Vagina (tissue), 2 donors: Measurements from ENCODE around the gene GATAD2A.

Experiments used
- POLR2A ChIP-seq, 2 donors: fragments of 450-650 bp; IDR thresholded peaks; one replicate each; pipeline ENCODE4 v1.6.1; 2017; ENCODE audit warnings: antibody characterized with exemption in 2 of 2, mild to moderate bottlenecking in 2 of 2, moderate library complexity in 2 of 2
- TF ChIP-seq, protein P1 (sequence below), 3 experiments: fragments of 450-650 bp in 2 of 3; fragments of 200-600 bp in 1 of 3; sonication (generic) in 1 of 3; IDR thresholded peaks; one replicate each; pipeline ENCODE4 v1.5.1; 2017 to 2019; ENCODE audit warnings: antibody characterized with exemption in 3 of 3, mild to moderate bottlenecking in 2 of 3, moderate library complexity in 2 of 3

DNA sequence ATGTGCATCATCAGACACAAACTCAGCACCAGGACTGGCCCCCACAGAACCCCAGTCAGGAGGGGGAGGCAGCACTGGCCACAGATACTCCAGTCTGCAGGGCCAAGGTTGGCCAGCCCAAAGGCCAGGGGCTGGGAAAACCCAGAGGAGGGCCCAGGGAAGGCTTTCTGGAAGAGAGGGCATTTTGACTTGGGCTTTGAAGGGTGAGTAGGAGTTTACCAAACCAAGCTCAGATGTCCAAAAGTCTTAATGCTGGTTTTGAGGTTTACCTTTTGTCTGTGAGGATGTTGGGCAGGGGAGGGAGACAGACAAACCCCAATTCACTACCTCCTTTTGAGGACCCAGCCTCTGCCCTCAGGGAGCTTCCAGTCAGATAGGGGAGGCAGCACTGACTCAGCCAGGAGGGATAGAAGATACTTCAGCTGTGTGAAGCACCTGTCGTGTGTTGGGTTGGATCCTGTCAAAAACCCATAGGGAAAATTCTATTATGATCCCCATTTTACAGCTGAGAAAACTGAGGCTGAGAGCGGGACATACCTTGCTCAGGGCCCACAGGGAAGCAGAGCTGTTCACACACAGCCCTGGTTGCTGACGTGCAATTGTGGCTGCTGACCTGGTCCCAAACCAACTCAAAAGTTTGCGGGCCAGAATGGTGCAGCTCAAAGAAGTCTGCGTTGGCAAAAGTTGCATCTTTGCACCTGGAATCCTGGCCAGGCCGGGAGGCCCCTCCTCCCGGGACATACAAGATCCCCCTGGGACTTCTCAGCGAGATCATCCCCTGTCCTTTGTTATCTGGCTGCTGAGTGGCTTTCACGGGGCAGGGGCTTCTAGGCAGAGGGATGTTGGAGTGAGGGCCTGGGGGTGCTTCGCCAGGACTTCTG lies 145.7 kb downstream of the GATAD2A start:
- no peak for TF ChIP-seq POLR2A (IDR thresholded peaks at IDR 0.05)
- TF ChIP-seq, protein P1, sequence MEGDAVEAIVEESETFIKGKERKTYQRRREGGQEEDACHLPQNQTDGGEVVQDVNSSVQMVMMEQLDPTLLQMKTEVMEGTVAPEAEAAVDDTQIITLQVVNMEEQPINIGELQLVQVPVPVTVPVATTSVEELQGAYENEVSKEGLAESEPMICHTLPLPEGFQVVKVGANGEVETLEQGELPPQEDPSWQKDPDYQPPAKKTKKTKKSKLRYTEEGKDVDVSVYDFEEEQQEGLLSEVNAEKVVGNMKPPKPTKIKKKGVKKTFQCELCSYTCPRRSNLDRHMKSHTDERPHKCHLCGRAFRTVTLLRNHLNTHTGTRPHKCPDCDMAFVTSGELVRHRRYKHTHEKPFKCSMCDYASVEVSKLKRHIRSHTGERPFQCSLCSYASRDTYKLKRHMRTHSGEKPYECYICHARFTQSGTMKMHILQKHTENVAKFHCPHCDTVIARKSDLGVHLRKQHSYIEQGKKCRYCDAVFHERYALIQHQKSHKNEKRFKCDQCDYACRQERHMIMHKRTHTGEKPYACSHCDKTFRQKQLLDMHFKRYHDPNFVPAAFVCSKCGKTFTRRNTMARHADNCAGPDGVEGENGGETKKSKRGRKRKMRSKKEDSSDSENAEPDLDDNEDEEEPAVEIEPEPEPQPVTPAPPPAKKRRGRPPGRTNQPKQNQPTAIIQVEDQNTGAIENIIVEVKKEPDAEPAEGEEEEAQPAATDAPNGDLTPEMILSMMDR (IDR thresholded peaks at IDR 0.05): no peak
